ENCODE measurements around the gene LENG1. TPM values are rescaled to one million over a fixed set of nuclear protein-coding genes. Genes with fewer than 3 reads are reported as not detected.

The LENG1 gene
- total and polyA plus RNA-seq, 9 of the 15 experiments (the other 6 are each of a cell fraction or from before 2014, with no cell fraction given): 0.30 to 10.5 (median 4.7) TPM

DNA sequence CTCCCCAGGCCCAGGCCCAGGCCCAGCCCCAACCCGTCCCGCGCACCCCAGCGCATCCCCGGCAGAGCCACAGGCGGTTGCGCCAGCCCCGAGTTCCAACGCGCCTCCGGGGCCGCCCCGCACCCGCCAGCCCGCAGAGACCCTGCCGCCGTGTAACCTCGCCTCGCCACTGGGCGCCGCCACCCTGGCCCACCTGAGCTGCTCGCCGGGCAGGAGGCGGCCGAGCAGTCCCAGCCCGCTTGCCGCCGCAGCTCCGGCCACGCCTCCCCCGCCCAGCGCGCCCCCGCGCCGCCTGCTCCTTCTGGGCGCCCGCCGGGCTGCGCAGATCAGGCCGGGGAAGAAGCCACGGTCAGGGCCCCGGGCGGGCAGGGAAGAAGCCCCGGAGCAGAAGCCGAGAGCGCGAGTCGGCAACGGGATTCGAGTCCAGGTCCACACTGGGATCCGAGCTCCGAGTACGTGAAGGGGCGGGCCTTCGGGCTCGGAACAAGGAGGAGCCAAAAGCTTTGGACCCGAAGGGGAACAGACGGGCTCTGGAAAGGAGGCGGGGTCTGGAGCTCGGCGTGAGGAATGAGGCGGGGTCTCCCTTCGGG is 29.7 kb upstream of the LENG1 start, which contains the start of gene MBOAT7 (continued):
- no peak for TF ChIP-seq PRPF4 (IDR thresholded peaks at IDR 0.05; ENCODE audit: insufficient read depth, low read depth, low read length, poor library complexity, severe bottlenecking)
- TF ChIP-seq BRD9 (IDR thresholded peaks at IDR 0.05; ENCODE audit: low read depth, partially characterized antibody): no peak
- no peak; the same call in 1 of the 2 replicates for TF ChIP-seq SMARCC2 (IDR thresholded peaks at IDR 0.05; ENCODE audit: low read depth)
- TF ChIP-seq RNF2 (IDR thresholded peaks at IDR 0.05): 0 out of 2 replicates have a peak, but pooled peaks have one; percentile 28
- TF ChIP-seq, protein P1, sequence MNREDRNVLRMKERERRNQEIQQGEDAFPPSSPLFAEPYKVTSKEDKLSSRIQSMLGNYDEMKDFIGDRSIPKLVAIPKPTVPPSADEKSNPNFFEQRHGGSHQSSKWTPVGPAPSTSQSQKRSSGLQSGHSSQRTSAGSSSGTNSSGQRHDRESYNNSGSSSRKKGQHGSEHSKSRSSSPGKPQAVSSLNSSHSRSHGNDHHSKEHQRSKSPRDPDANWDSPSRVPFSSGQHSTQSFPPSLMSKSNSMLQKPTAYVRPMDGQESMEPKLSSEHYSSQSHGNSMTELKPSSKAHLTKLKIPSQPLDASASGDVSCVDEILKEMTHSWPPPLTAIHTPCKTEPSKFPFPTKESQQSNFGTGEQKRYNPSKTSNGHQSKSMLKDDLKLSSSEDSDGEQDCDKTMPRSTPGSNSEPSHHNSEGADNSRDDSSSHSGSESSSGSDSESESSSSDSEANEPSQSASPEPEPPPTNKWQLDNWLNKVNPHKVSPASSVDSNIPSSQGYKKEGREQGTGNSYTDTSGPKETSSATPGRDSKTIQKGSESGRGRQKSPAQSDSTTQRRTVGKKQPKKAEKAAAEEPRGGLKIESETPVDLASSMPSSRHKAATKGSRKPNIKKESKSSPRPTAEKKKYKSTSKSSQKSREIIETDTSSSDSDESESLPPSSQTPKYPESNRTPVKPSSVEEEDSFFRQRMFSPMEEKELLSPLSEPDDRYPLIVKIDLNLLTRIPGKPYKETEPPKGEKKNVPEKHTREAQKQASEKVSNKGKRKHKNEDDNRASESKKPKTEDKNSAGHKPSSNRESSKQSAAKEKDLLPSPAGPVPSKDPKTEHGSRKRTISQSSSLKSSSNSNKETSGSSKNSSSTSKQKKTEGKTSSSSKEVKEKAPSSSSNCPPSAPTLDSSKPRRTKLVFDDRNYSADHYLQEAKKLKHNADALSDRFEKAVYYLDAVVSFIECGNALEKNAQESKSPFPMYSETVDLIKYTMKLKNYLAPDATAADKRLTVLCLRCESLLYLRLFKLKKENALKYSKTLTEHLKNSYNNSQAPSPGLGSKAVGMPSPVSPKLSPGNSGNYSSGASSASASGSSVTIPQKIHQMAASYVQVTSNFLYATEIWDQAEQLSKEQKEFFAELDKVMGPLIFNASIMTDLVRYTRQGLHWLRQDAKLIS (CRISPR knock-in tag; IDR thresholded peaks at IDR 0.05): no peak
- TF ChIP-seq, protein P2, sequence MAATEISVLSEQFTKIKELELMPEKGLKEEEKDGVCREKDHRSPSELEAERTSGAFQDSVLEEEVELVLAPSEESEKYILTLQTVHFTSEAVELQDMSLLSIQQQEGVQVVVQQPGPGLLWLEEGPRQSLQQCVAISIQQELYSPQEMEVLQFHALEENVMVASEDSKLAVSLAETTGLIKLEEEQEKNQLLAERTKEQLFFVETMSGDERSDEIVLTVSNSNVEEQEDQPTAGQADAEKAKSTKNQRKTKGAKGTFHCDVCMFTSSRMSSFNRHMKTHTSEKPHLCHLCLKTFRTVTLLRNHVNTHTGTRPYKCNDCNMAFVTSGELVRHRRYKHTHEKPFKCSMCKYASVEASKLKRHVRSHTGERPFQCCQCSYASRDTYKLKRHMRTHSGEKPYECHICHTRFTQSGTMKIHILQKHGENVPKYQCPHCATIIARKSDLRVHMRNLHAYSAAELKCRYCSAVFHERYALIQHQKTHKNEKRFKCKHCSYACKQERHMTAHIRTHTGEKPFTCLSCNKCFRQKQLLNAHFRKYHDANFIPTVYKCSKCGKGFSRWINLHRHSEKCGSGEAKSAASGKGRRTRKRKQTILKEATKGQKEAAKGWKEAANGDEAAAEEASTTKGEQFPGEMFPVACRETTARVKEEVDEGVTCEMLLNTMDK (IDR thresholded peaks at IDR 0.05; ENCODE audit: borderline replicate concordance, insufficient read depth, low read depth, low read length, poor library complexity, severe bottlenecking): peak; percentile 74
- no peak for TF ChIP-seq ASH1L (IDR thresholded peaks at IDR 0.05; ENCODE audit: borderline replicate concordance, low read depth, partially characterized antibody)
- TF ChIP-seq CXXC5 (CRISPR knock-in tag; IDR thresholded peaks at IDR 0.05): peak; percentile 79
- TF ChIP-seq, protein P3, sequence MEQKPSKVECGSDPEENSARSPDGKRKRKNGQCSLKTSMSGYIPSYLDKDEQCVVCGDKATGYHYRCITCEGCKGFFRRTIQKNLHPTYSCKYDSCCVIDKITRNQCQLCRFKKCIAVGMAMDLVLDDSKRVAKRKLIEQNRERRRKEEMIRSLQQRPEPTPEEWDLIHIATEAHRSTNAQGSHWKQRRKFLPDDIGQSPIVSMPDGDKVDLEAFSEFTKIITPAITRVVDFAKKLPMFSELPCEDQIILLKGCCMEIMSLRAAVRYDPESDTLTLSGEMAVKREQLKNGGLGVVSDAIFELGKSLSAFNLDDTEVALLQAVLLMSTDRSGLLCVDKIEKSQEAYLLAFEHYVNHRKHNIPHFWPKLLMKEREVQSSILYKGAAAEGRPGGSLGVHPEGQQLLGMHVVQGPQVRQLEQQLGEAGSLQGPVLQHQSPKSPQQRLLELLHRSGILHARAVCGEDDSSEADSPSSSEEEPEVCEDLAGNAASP (IDR thresholded peaks at IDR 0.05): no peak
- no peak for TF ChIP-seq ZNF695 (CRISPR knock-in tag; IDR thresholded peaks at IDR 0.05)
- TF ChIP-seq ZNF212 (CRISPR knock-in tag; IDR thresholded peaks at IDR 0.05): no peak

All from K562 (cell line).